Effector CD4-positive, alpha-beta T cell (primary cell): ENCODE data around the gene RANGAP1.

Experiments
- DNase-seq: peaks from one replicate; pipeline ENCODE4 v3.0.0-alpha.2; 2020

Gene RANGAP1

GRCh38 chr22:41256254-41257253 lies 29.4 kb downstream of the RANGAP1 start:
- no peak for DNase-seq

- DNase-seq = no peak
Observed at GRCh38 chr22:41254230-41254629, 31.8 kb downstream of the RANGAP1 start.

- no peak for DNase-seq
Observed at GRCh38 chr22:41252365-41252764, 33.6 kb downstream of the RANGAP1 start.

GRCh38 chr22:41250127-41250526 lies 35.9 kb downstream of the RANGAP1 start:
- no peak for DNase-seq

- DNase-seq = no peak
Observed at GRCh38 chr22:41249442-41249841, 36.5 kb downstream of the RANGAP1 start.

- no peak for DNase-seq
Observed at GRCh38 chr22:41248758-41249157, 37.2 kb downstream of the RANGAP1 start.

- no peak for DNase-seq
Observed at GRCh38 chr22:41248314-41248713, 37.7 kb downstream of the RANGAP1 start.

GRCh38 chr22:41247703-41248102 lies 38.3 kb downstream of the RANGAP1 start:
- DNase-seq = no peak

- no peak for DNase-seq
Observed at GRCh38 chr22:41245917-41246499, 40.0 kb downstream of the RANGAP1 start.

- DNase-seq = no peak
Observed at GRCh38 chr22:41243361-41243760, 42.6 kb downstream of the RANGAP1 start.

GRCh38 chr22:41242396-41243117 lies 43.4 kb downstream of the RANGAP1 start:
- DNase-seq = no peak

- DNase-seq = no peak
Observed at GRCh38 chr22:41241133-41241676, 44.8 kb downstream of the RANGAP1 start.

- DNase-seq = no peak
Observed at GRCh38 chr22:41240377-41241132, 45.4 kb downstream of the RANGAP1 start, which contains the start of gene CHADL. CHADL (minus strand) TSS chr22:41240931; CDS start chr22:41240881, 50 bp downstream.

- DNase-seq = no peak
Observed at GRCh38 chr22:41239443-41240128, 46.4 kb downstream of the RANGAP1 start.

- DNase-seq = no peak
Observed at GRCh38 chr22:41238570-41239442, 47.2 kb downstream of the RANGAP1 start.

- DNase-seq = peak; percentile 75
Observed at GRCh38 chr22:41237707-41238569, 48.0 kb downstream of the RANGAP1 start.

GRCh38 chr22:41237036-41237706 lies 48.8 kb downstream of the RANGAP1 start:
- DNase-seq = no peak

GRCh38 chr22:41234815-41235695 lies 50.9 kb downstream of the RANGAP1 start:
- no peak for DNase-seq
